Breast epithelium (tissue), 3 donors: ENCODE data around the gene VSTM2B.

Source experiments
- CTCF ChIP-seq, 3 donors: fragments of 450-650 bp; IDR thresholded peaks; one replicate each; pipeline ENCODE4 v1.5.1; 2016 to 2017; ENCODE audit warnings: antibody characterized with exemption in 3 of 3, mild to moderate bottlenecking in 3 of 3, moderate library complexity in 3 of 3
- POLR2A ChIP-seq: fragments of 450-650 bp; IDR thresholded peaks from one replicate; pipeline ENCODE4 v1.6.1; 2016; ENCODE audit warnings: antibody characterized with exemption, mild to moderate bottlenecking, moderate library complexity
- POLR2AphosphoS5 ChIP-seq, 3 donors: sonication (generic); formaldehyde crosslinking; IDR thresholded peaks; one replicate each; pipeline ENCODE4 v1.6.1; 2017; ENCODE audit warnings: antibody characterized with exemption in 3 of 3

- TF ChIP-seq CTCF (IDR thresholded peaks at IDR 0.05) (no peak), POLR2AphosphoS5 (IDR thresholded peaks at IDR 0.05) (no peak), POLR2A (no peak)
These were observed 38.8 kb downstream of the VSTM2B start for GRCh38 chr19:29564574-29565005.
